Measurements from ENCODE around the gene USP17L26.

The USP17L26 gene

GRCh38 chr4:9384126-9384525 is 49.7 kb downstream of the USP17L26 start:
- no peaks in the 10 kb centered on the region for H3K27me3 ChIP-seq (ENCODE audit: insufficient read depth, low read length)
- H3K27ac ChIP-seq (ENCODE audit: low read length): no peak overlapping the region
- H3K9ac ChIP-seq (ENCODE audit: low read depth, low read length): no peak overlapping the region
- no peaks in the 10 kb centered on the region for H3K4me1 ChIP-seq (ENCODE audit: insufficient read depth, low read length)
- H3K9me3 ChIP-seq (ENCODE audit: insufficient read depth, low read depth, low read length): peaks cover 8% of the 10 kb centered on the region; the same call in 1 of the 2 replicates
- H3K4me3 ChIP-seq (ENCODE audit: low read length): no peak overlapping the region
- no peaks in the 10 kb centered on the region for H3K36me3 ChIP-seq (ENCODE audit: insufficient read depth, low read depth, low read length)

Measured in iPS-20b (cell line).